GM18502 (cell line): ENCODE measurements around the gene GALNT12.

Source experiments
- ATAC-seq: cut with Tn5 transposase; IDR thresholded peaks from one replicate; pipeline ENCODE4 v1.9.1; 2021; ENCODE audit warnings: mild to moderate bottlenecking; ENCODE audit not compliant: unreplicated experiment, poor library complexity

GALNT12 gene

DNA sequence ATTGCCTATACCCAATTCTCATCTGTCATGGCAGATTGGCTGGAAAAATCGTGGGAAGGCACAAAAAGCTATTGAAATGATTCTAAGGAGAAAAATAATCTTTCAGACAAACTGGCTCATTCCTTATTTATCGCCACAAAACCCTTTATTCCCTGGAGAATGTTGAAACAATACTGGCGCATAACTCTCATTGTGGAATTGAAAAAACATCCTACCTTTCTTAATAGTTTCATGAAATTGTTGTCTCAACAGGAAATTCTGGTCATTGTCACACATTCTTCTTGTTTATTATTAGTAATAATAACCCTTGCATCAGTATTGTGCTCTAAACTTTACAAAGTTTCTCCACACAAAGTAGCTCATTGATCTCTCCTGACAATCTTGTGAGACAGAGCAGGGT is 87.3 kb downstream of the GALNT12 start:
- ATAC-seq: no peak

DNA sequence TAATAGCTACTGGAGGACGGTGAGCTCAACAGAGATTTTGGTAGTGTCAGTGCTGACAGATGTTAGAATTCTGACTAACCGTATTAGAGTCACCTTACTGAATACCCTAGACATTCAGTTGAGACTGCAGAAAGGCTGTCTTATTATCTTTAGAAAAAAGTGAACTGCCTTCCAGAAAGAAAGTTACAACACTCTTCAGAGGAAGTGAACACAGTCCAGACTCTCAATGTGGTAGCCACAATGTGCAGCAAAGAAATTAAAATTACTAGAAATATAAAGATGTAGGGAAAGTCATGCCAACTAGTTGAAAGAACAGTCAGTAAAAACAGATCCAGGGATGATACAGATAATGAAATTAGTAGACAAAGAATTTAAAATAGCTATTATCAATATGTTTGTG is 89.2 kb downstream of the GALNT12 start:
- ATAC-seq: no peak

DNA sequence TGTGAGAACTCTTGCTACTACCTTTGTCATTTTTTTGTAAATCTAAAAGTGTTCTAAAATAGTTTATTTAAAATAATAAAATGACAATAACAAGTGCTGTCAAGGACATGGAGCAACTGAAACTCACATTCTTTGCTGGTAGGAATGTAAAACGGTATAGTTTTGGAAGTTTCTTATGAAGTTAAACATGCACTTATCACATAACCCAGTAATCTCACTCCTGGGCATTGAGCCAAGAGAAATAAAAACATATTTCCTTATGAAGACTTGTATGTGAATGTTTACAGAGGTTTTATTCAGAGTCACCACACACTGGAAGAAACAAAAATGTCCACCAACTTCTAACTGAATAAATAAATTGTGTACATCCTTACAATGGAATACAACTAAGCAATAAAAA is 90.3 kb downstream of the GALNT12 start:
- ATAC-seq: no peak

DNA sequence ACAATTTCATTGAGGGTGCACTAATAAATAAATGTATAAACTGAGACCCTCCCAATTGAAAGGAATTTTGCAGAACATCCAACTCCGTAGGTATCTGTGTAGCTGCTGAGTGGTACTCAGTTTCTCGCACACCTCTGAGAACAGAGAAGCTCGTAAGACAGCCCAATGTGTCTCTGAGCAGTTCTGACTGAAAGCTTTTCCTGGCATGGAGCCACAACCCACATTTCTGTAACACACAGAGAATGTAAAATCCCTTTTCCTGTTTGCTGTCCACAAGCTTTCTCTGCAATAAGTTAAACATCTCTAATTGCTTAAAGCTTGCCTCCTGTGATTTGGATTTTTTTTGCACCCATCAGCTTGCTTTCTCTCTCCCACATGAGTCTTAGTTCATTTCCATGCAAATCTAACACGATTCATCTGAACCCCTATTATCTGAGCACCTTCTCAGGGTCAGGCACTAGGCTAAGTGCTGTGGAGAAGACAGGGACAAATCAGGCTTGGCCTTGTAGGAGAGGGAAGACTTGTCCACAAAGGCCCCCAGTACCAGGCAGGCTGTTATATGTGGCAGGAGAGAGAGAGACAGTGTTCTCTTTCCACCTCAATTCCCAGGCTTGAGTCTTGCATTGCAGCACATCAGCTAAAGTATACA is 92.1 kb downstream of the GALNT12 start:
- ATAC-seq: no peak
